GM13977 (cell line): Measurements from ENCODE around the gene SIN3B.
A peak's percentile ranks its signal among the peaks of the same experiment; 100 is the strongest.

Experiments
- DNase-seq: peaks from one replicate; pipeline ENCODE4 v3.0.0; 2012; ENCODE audit warnings: low spot score
- CTCF ChIP-seq: IDR thresholded peaks from 2 replicates; pipeline ENCODE4 v1.5.1; 2012; ENCODE audit warnings: mild to moderate bottlenecking, control low read depth; ENCODE audit not compliant: insufficient read depth; ENCODE audit errors: extremely low read depth, missing control alignments
- in situ Hi-C: fragments of 300-500 bp; cut with MboI; formaldehyde crosslinking; loops from one replicate; pipeline ENCODE4 v1.12.0; 2022; ENCODE audit warnings: low sequenced_read_pairs, low pct_unique_long_range_greater_than_20kb, mixed read lengths, inconsistent platforms; ENCODE audit not compliant: unreplicated experiment

SIN3B gene

DNA sequence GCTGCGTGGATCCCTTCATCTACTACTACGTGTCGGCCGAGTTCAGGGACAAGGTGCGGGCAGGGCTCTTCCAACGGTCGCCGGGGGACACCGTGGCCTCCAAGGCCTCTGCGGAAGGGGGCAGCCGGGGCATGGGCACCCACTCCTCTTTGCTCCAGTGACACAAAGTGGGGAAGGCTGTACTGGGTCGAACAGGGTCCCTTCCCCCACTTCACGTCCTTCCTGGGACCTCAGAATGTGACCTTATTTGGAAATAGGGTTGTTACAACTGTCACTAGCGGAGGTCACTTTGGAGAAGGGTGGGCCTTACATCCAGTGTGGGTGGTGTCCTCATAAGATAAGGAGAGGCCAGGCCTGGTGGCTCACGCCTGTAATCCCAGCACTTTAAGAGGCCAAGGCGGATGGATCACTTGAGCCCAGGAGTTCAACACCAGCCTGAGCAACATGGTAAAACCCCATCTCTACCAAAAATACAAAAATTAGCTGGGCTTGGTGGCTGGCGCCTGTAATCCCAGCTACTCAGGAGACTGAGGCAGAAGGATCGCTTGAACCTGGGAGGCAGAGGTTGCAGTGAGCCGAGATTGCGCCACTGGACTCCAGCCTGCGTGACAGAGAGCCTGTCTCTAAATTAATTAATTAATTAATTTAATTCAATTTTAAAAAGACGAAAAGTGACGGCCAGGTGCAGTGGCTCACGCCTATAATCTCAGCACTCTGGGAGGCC lies 61.4 kb downstream of the SIN3B start:
- in situ Hi-C loops, result no loop called here
- no peak for DNase-seq
- no peak for TF ChIP-seq CTCF

GRCh38 chr19:16891696-16892382 lies 62.6 kb downstream of the SIN3B start:
- no peak for TF ChIP-seq CTCF
- in situ Hi-C loops, result no loop called here
- DNase-seq, result no peak

GRCh38 chr19:16892436-16892835 lies 63.2 kb downstream of the SIN3B start:
- TF ChIP-seq CTCF, result no peak
- DNase-seq, result no peak
- in situ Hi-C loops, result no loop called here

DNA sequence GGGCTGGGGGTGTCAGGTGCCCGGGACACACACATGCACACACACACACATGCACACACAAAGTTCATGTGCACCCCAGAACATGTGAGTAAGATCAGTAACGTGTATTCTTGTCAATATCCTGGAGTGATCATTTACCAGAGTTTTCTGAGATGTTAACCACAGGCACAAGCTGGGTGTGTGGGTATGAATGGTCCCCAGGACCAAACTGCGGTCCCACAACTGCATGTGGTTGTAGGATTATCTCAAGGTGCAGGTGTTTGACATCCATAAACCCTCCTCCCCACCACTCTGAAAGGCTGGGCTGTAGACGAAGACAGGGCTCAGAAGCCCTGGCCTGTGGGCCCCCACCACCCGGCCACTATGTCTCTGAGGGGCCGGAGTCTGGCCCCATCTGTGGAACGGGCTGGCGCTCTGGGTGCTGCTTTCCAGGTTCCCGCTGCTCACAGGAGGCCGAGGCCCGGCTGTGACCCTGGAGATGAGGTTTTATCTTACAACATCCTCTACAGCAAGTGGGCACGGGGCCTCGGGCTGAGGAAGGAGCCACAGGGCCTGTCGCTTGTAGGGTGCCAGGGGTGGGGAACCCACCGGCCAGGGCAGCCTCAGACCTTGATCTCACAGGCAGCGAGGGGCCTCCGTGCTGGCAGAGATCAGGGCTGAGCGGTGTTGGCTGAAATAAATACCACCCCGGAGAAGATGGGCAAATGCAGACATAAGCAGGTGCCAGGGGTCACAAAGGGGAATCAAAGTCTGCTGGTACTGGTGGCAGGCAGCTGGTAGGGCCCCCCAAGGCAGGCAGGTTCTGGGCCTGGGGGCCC lies 63.9 kb downstream of the SIN3B start:
- in situ Hi-C loops, result no loop called here

DNA sequence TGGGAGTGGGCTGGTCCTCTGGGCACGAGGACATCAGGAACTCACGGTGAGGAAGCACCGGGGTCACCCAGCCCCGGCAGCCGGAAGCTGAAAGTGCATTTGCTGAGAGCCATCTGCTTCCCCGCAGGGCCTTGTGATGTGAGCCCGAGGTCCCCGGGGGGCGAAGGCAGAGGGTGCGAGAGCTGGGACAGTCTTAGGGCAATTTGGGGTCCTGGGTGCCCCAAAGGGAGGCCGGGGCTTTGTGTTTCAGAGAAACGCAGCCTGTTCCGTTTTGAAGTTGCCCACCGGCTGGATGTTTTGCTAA lies 64.4 kb downstream of the SIN3B start:
- peak; percentile 61 for DNase-seq
- no peak for TF ChIP-seq CTCF
- in situ Hi-C loops, result no loop called here

More for the DNA sequence above, 63.9 kb downstream of the SIN3B start:
- no peak for TF ChIP-seq CTCF
- DNase-seq, result no peak

GRCh38 chr19:16894080-16894479 lies 64.9 kb downstream of the SIN3B start:
- no peak for DNase-seq
- in situ Hi-C loops, result no loop called here
- peak; percentile 23 for TF ChIP-seq CTCF
